ENCODE results near the gene TFIP11.

- TF ChIP-seq CTCF (IDR thresholded peaks at IDR 0.05) (no peak), POLR2A (IDR thresholded peaks at IDR 0.05) (no peak), POLR2AphosphoS5 (IDR thresholded peaks at IDR 0.05; ENCODE audit: insufficient read depth in 1 of 2, low read depth in 1 of 2) (no peak)
Observed at GRCh38 chr22:26508148-26508547, 4.1 kb downstream of the TFIP11 start.

All from vagina (tissue), 2 donors.